Keratinocyte (primary cell): Measurements from ENCODE around the gene ZNF320. TPM values are rescaled to one million over a fixed set of nuclear protein-coding genes. Genes with fewer than 3 reads are reported as not detected.
A peak's percentile ranks its signal among the peaks of the same experiment; 100 is the strongest.
"Not testable (repeated sequence)": the region's sequence is repeated elsewhere in the genome, so short reads cannot be mapped to it uniquely, and the experiment has no call there.

ENCODE experiments used
- DNase-seq: peaks from one replicate; pipeline ENCODE4 v3.0.0-alpha.2; 2011; ENCODE audit warnings: low read depth, missing footprints, low spot score
- FAIRE-seq: peaks from 2 replicates; lab custom pipeline; 2011; peaks lifted over from hg19 to GRCh38; lab: Jason Lieb, UNC
- H2AFZ ChIP-seq: 2 replicates; pipeline ENCODE4 v1.6.0; 2012; ENCODE audit warnings: low read length, control low read depth, inconsistent platforms; ENCODE audit not compliant: control insufficient read depth
- H3K27ac ChIP-seq: 2 replicates; pipeline ENCODE4 v1.5.1; 2011; ENCODE audit warnings: low read length; ENCODE audit not compliant: control insufficient read depth, insufficient read depth
- H3K27me3 ChIP-seq: 3 replicates; pipeline ENCODE4 v1.6.0; 2011; ENCODE audit warnings: low read length; ENCODE audit not compliant: control insufficient read depth, insufficient read depth; ENCODE audit errors: extremely low read depth
- H3K36me3 ChIP-seq, 2 experiments: 2 replicates in 1 of 2; 3 replicates in 1 of 2; pipeline ENCODE4 v1.5.1; 2011; ENCODE audit warnings: low read length in 2 of 2, mild to moderate bottlenecking in 1 of 2; ENCODE audit not compliant: control insufficient read depth in 2 of 2, insufficient read depth in 2 of 2; ENCODE audit errors: extremely low read depth in 1 of 2
- H3K4me1 ChIP-seq: 3 replicates; pipeline ENCODE4 v1.5.1; 2011; ENCODE audit warnings: low read length; ENCODE audit not compliant: control insufficient read depth, insufficient read depth; ENCODE audit errors: extremely low read depth
- H3K4me2 ChIP-seq: 3 replicates; pipeline ENCODE4 v1.6.0; 2011; ENCODE audit warnings: low read depth, low read length; ENCODE audit not compliant: control insufficient read depth, insufficient read depth; ENCODE audit errors: extremely low read depth
- H3K4me3 ChIP-seq, 3 experiments: fragments of 200-600 bp in 1 of 3; sonication (generic) in 1 of 3; 2 replicates in 2 of 3; 3 replicates in 1 of 3; pipeline ENCODE4 v1.5.1; 2011 to 2016; ENCODE audit warnings: low read length in 3 of 3, mild to moderate bottlenecking in 3 of 3, control low read depth in 2 of 3, inconsistent platforms in 1 of 3, low read depth in 1 of 3, mixed read lengths in 1 of 3, mixed run types in 1 of 3, moderate library complexity in 1 of 3; ENCODE audit not compliant: control insufficient read depth in 2 of 3, insufficient read depth in 2 of 3; ENCODE audit errors: extremely low read depth in 1 of 3
- H3K79me2 ChIP-seq: 2 replicates; pipeline ENCODE4 v1.6.0; 2012; ENCODE audit warnings: low read length; ENCODE audit not compliant: control insufficient read depth, insufficient read depth
- H3K9ac ChIP-seq: 3 replicates; pipeline ENCODE4 v1.6.0; 2011; ENCODE audit warnings: low read length; ENCODE audit not compliant: control insufficient read depth, insufficient read depth; ENCODE audit errors: extremely low read depth
- H3K9me1 ChIP-seq: 3 replicates; pipeline ENCODE4 v1.6.0; 2011; ENCODE audit warnings: low read length; ENCODE audit not compliant: control insufficient read depth, insufficient read depth; ENCODE audit errors: extremely low read depth
- H3K9me3 ChIP-seq: 2 replicates; pipeline ENCODE4 v1.5.1; 2012; ENCODE audit warnings: low read depth, low read length; ENCODE audit not compliant: control insufficient read depth
- H4K20me1 ChIP-seq: 3 replicates; pipeline ENCODE4 v1.6.0; 2011; ENCODE audit warnings: low read length; ENCODE audit not compliant: control insufficient read depth, insufficient read depth; ENCODE audit errors: extremely low read depth
- CTCF ChIP-seq, 3 experiments: IDR thresholded peaks in 1 of 3; conservative IDR thresholded peaks in 1 of 3; optimal IDR thresholded peaks in 1 of 3; 2 replicates in 2 of 3; 3 replicates in 1 of 3; pipeline versions ENCODE3 to v1.5.1; 2011; ENCODE audit warnings: low read length in 3 of 3, mild to moderate bottlenecking in 3 of 3, moderate library complexity in 2 of 3, control low read depth in 1 of 3, inconsistent platforms in 1 of 3; ENCODE audit not compliant: insufficient read depth in 2 of 3; ENCODE audit errors: extremely low read depth in 1 of 3
- EZH2 ChIP-seq: IDR thresholded peaks from one replicate; pipeline ENCODE4 v1.6.1; 2012; ENCODE audit warnings: inconsistent platforms, mild to moderate bottlenecking, low read length, moderate library complexity
- dilution Hi-C: fragments of 300-500 bp; cut with MboI; formaldehyde crosslinking; loops from one replicate; pipeline ENCODE4 v1.7.0; 2020; ENCODE audit warnings: low sequenced_read_pairs; ENCODE audit not compliant: extremely low pct_ligation_motif_present
- polyA plus RNA-seq, 5 experiments: library from polyadenylated mRNA; depleted of rRNA in 3 of 5; stranded (reverse) in 3 of 5; stranded (forward) in 1 of 5; unstranded in 1 of 5; fragments of >200 nt; gene quantifications; 1 replicate in 1 of 5; 2 replicates in 3 of 5; 3 replicates in 1 of 5; pipeline versions ENCODE4 v1.2.1 to v1.2.3, GENCODE V29; 2011 to 2012; ENCODE audit warnings: missing spikeins in 2 of 5, low read depth in 1 of 5, low replicate concordance in 1 of 5

ZNF320 gene
- polyA plus RNA-seq, 1 donor (not counting 4 experiments of a cell fraction or from before 2014, with no cell fraction given): 12.5 TPM

DNA sequence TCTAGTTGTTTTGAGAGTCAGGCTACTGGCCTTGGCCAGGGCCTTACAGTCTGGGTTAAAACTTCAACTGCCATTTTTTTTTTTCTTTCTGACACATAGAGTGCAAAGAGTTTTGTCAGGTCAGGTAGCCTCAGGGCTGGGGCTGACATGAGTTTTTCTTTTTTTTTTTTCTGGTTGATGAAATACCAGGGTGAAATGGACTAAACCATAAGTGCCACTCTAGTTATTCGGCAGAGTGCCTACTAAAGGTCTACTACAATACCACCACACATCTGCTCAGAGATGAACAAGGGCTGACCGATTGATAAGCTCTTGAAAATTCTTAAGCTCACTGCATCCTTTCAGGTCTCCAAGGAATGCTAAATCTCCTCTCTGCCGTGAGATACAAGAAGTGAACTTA, 4.4 kb upstream of the ZNF320 start:
- Histone ChIP-seq H2AFZ (no peak overlapping the region), H3K79me2 (no peaks in the 10 kb centered on the region), H3K27me3 (no peaks in the 10 kb centered on the region), H3K9ac (no peak overlapping the region), H3K4me3 (no peak overlapping the region), H3K4me1 (no peaks in the 10 kb centered on the region), H3K4me2 (no peak overlapping the region), H3K27ac (no peak overlapping the region), H3K36me3 (peaks cover 0 to under 1% of the 10 kb centered on the region in 2 experiments), H3K9me3 (peaks cover 5% of the 10 kb centered on the region), H3K9me1 (no peaks in the 10 kb centered on the region), H4K20me1 (no peaks in the 10 kb centered on the region)
- no peak for DNase-seq
- FAIRE-seq: no peak
- no peak for TF ChIP-seq CTCF (optimal IDR thresholded peaks at IDR 0.05 in 1 of 3, IDR thresholded peaks at IDR 0.05 in 1 of 3, conservative IDR thresholded peaks at IDR 0.05 in 1 of 3; ENCODE audit: extremely low read depth in 1 of 3, insufficient read depth in 2 of 3, low read length in 3 of 3)
- no peak for TF ChIP-seq EZH2
- dilution Hi-C loops: no loop called here

DNA sequence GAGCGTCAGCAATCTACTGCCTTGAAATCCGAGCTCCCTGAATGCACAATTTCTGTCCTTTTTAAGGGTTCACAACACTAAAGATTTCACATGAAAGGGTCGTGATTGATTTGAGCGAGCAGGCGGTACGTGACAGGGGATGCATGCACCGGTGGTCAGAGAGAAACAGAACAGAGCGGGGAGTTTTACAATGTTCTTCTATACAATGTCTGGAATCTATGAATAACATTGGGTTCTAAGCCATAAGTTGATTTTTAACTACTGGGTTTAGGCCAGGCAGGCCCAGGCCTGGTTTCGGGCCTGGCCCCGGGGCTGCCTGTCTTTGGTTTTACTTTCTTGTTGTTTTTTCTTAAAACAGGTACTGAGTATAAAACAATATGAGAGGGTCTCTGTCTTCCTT, 1.2 kb upstream of the ZNF320 start:
- H3K4me1 ChIP-seq, H4K20me1 ChIP-seq, dilution Hi-C loops, H2AFZ ChIP-seq, DNase-seq, H3K27me3 ChIP-seq, H3K36me3 ChIP-seq, H3K4me3 ChIP-seq, H3K9me3 ChIP-seq, H3K9me1 ChIP-seq, H3K27ac ChIP-seq, FAIRE-seq, H3K9ac ChIP-seq, H3K4me2 ChIP-seq: not testable (repeated sequence)
- peaks cover 17% of the 10 kb centered on the region for H3K79me2 ChIP-seq

DNA sequence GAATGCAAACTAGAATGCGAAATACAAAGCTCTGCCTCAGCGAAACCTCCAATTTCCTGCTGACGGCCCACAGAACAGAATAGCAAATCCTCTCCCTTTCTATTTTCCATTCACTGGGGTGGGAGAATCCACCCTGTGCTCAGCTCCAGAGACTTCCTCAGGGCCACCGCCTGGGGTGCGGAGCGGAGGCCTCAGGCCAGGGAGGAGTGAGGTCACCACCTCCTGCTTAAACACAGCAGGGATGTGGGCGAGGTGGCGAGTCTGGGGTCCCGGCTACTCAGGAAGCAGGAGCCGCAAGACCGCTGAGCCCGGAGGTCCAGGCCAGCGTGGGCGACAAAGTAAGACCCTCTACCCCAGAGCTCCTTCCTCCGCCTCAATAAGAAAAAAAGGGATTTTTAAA, 666 bp upstream of the ZNF320 start:
- Histone ChIP-seq H3K9me1 (no peaks in the 10 kb centered on the region), H3K4me2 (peak overlapping the region; percentile 82), H3K79me2 (peaks cover 21% of the 10 kb centered on the region), H3K36me3 (peaks cover 0 to 6% of the 10 kb centered on the region in 2 experiments), H3K27me3 (no peaks in the 10 kb centered on the region), H3K9ac (no peak overlapping the region), H3K27ac (no peak overlapping the region), H3K4me3 (peak overlapping the region in 1 of 3 experiments; percentile 91), H3K9me3 (peaks cover 3% of the 10 kb centered on the region), H4K20me1 (no peaks in the 10 kb centered on the region), H3K4me1 (peaks cover 4% of the 10 kb centered on the region), H2AFZ (peak overlapping the region; percentile 86)
- no peak for DNase-seq
- dilution Hi-C loops: no loop called here
- no peak for TF ChIP-seq CTCF (optimal IDR thresholded peaks at IDR 0.05 in 1 of 3, IDR thresholded peaks at IDR 0.05 in 1 of 3, conservative IDR thresholded peaks at IDR 0.05 in 1 of 3; ENCODE audit: extremely low read depth in 1 of 3, insufficient read depth in 2 of 3, low read length in 3 of 3)
- TF ChIP-seq EZH2: no peak
- FAIRE-seq: no peak
